WI38 (cell line): ENCODE data around the gene PHACTR3.
"Not testable (repeated sequence)": the region's sequence is repeated elsewhere in the genome, so short reads cannot be mapped to it uniquely, and the experiment has no call there.

ENCODE experiments used
- H3K4me3 ChIP-seq: 2 replicates; pipeline ENCODE4 v1.5.1; 2011; ENCODE audit warnings: low read depth, mild to moderate bottlenecking, control low read depth, low read length
- TF ChIP-seq, protein P1 (sequence below): IDR thresholded peaks from 2 replicates; pipeline ENCODE4 v1.5.1; 2012; ENCODE audit warnings: low read depth, mild to moderate bottlenecking, control low read depth, low read length

Gene PHACTR3

DNA sequence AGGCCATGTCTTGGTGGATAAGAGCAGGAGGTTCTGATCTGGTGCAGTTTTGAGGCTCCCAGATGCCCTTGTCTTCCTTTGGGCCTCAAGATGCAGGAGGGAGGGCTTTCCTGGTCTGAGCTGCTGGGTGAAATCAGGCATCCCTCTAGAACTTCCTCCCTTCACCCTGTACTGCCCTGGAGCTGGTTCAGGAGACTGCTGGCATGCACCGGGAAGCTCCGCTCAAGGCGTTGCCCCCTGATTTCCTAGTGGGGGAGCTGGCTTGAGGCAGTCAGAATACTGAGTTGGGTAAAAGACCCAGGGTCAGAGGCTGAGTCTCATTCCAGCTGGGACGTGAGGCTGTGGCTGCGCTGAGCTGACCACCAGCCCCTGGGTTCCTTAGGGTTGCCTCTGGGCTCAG is 12.0 kb downstream of the PHACTR3 start:
- no peak overlapping the region for H3K4me3 ChIP-seq
- TF ChIP-seq, protein P1, sequence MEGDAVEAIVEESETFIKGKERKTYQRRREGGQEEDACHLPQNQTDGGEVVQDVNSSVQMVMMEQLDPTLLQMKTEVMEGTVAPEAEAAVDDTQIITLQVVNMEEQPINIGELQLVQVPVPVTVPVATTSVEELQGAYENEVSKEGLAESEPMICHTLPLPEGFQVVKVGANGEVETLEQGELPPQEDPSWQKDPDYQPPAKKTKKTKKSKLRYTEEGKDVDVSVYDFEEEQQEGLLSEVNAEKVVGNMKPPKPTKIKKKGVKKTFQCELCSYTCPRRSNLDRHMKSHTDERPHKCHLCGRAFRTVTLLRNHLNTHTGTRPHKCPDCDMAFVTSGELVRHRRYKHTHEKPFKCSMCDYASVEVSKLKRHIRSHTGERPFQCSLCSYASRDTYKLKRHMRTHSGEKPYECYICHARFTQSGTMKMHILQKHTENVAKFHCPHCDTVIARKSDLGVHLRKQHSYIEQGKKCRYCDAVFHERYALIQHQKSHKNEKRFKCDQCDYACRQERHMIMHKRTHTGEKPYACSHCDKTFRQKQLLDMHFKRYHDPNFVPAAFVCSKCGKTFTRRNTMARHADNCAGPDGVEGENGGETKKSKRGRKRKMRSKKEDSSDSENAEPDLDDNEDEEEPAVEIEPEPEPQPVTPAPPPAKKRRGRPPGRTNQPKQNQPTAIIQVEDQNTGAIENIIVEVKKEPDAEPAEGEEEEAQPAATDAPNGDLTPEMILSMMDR, result no peak

DNA sequence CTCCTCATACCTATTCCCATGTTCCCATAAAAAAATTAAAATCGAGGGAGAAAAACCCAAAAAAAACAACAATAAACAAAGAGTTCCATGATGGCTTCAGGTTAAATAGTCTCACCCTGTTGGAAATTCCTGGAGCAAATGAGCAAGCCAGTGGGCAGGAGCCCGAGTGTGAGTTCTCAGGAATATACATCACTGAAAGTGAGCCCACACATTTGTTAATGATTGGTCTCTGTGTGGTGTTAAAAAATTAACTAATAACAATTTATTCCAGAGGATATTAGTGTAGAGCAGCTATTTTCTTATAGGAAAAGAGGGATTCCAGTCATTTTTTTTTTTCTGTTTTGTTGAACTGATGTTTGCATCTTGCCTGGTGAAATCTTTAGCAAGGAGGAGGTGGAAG is 12.9 kb downstream of the PHACTR3 start:
- no peak overlapping the region for H3K4me3 ChIP-seq
- TF ChIP-seq, protein P1, result no peak

DNA sequence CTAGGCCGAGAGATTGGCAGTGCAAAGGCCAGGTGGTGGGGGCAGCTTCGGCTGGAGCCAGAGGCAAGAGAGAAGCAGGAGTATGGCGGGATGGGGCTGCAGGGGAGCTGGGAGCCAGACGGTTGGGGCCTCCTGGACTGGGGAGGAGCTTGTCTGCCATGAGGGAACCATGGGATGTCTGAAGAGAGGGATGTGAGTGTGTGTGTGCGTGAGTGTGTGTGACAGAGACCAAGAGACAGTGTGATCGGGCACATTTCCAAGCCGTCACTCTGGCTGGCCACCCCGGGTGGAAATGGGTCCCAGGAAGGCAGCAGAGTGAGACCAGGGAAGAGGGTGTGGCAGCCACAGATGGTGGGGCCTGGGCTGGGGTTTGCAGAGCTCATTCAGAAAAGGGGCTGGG is 13.8 kb downstream of the PHACTR3 start:
- no peak overlapping the region for H3K4me3 ChIP-seq

DNA sequence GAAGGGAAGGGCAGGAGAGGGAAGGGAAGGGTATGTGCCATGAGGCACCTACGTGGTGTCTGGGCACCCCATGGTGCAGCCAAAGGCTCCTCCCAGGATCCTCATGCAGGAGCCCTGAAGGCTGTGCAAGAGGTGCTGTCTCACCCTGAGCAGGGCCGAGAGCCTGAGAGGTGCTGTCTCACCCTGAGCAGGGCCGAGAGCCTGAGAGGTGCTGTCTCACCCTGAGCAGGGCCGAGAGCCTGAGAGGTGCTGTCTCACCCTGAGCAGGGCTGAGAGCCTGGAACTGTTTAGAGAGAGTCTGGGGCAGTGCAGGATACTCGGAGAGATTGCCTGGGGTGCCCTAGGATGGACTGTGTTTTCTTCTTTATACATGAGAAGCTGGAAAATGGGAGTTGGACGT is 14.2 kb downstream of the PHACTR3 start:
- H3K4me3 ChIP-seq, result not testable (repeated sequence)

More for the DNA sequence above, 13.8 kb downstream of the PHACTR3 start:
- TF ChIP-seq, protein P1, result no peak

DNA sequence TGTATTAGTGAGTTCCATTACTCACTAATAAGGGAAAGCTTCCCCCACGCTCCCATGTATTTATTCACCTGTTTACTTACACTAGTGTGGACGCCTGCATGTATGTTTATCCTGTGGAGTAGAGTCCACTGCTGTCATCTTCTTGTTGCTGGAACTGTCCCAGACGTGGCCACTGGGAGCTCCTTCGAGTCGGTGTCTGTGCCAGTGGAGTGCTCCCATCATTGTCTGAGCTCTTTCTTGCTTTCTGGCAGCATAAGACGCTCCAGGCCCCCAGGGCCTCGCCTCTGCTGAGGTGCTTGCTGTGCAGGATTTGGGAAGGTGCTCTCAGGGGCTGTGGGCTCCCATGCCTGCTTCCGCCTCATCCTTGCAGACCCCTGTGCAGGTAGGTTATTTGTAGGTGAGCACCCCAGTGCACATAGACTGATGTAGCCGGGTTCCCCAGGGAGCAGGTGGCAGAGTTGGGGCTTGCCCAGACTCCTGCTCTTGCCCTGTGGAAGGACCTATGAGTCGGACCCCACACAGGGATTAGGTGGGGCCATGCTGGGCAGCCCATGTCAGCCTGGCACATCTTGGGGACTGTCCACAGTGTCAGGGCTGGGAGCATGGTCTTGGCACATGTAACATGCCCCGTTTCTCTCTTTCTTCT is 16.6 kb downstream of the PHACTR3 start:
- TF ChIP-seq, protein P1, result no peak
- H3K4me3 ChIP-seq, result no peak overlapping the region

DNA sequence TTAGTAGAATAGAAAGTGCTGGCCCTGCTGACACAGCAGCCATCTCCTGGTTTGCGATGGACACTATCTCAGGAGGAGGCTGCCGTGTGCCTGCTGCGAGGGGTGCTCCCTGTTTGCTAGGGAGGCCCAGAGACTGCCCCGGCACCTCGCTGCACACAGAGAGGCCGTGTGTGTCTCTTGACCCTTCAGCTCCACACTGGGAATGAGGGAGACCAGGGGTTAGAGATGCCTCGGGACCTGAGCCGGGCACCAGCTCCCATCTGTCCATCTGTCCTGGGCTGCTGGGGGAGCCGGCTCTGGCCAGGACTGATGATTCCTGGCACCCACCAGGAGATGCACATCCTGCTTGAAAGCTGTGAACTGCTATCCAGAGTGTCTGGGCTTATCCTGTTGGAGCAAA is 18.2 kb downstream of the PHACTR3 start:
- TF ChIP-seq, protein P1, result no peak

DNA sequence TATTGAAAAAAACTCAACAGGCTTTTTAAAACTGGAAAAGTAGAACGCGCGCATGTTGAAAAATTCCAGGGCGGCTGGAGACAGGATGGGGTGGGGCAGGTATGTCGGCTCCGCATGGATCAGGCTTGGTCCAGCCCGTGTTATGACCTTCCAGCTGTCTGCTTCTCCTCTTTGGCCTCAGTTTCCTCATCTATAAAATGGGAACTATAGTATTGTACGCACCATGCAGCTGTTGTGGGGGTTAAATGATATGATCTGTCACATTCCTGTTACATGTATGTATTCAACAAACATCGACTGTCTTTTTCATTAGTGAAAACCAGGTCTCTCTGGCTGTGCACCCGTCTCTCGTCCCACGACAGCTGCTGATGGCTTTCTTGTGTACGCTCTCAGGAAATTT is 18.8 kb downstream of the PHACTR3 start:
- TF ChIP-seq, protein P1, result no peak
- H3K4me3 ChIP-seq, result no peak overlapping the region

More for the DNA sequence above, 18.2 kb downstream of the PHACTR3 start:
- H3K4me3 ChIP-seq, result no peak overlapping the region

DNA sequence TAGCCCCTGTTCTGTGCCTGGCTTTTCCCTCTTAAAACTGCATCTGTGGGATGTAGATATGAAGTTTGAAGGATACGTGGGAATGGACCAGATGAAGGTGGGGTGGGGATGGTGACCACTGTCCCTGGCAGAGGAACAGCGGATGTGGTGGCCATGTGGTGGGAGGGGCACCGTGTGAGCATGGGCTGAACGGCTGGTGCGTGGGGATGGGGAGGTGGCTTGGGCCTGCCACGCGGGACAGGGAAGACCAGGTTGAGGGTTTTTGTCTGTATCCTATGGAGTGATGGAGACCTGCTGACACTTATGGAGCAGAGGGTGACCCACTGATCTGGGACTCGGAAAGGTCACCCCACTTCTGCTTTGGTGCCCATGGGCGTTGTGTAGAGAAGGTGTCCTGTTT is 19.2 kb downstream of the PHACTR3 start:
- H3K4me3 ChIP-seq, result no peak overlapping the region
- TF ChIP-seq, protein P1, result no peak
